Measurements from ENCODE around the gene SPRED1. TPM values are rescaled to one million over a fixed set of nuclear protein-coding genes. Genes with fewer than 3 reads are reported as not detected.

The SPRED1 gene
- 57.2 TPM for total RNA-seq

DNA sequence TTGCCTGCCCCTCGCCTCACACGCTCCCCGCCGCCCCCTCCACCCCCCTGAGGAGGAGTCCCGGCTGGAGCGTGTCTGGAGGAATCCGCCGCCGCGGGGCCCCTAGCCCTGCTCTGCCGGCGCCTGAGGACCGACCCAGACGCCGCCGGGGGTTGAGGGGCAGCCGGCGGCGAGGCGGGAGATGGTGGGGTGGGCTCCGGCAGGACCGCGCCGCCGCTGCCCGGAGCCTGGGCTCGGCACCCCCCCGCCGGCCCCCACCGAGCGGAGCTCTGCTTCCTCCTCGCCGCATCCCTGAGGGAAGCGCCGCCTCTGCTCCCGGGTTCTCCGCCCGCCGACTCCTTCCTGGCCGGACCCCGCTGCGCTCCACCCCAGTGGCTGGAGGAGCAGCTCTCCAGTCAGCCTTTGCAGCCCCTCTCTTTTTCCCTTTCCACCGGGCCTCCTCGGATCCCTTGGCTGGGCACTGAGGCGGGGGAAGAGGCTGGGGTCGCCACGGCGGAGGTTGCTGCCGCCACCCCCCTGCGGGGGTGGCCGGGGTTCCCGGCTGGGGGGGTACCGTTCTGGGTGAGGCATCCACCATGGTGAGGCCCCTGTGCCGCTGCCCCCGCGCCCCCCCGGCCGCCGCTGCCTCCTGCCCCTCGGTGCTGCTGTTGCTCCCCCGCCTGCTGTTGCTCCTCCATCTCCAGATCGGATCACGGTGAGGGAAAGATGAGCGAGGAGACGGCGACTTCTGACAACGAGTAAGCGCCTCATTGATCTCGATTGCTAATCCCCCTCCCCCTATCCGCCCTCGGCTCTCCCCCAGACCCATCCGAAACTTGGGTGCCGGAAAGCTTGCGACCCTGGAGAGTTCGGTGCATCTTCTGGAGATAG is at the start of gene SPRED1:
Gene SPRED1 (plus strand): TSS at position 356 of the 870 bp plus-strand sequence. CDS start 350 bp downstream, at position 706.
- no peak for DNase-seq

DNA sequence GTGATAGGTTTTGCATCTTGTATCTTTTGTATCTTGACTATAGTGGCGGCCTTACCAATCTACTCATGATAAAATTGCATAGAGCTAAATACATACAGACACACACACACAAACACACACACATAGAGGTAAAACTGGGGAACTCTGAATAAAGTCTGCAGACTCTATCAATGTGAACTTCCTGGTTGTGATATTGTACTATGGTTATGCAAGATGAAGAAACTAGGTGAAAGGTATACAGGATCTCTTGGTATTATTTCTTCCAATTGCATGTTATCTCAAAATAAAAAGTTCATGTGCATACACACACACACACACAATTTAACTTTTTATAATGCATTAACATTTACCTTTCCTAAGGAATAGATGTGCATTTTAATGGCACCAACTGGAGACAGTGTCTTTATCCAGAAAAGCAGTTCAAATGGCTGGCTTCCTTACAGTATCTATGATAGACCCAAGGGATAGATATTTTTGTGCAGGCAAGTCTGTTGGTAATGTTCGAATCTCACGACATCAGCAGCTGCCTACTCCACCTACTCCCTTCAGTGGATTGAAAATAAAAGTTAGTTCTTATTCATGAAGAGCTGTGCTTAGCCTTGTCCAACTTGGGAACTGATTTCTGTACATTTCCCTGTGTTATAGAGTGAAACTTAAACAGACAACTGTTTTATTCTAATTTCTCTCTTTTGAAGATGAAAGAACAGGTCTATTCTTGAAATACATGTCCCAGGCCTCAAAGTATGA is 46.9 kb upstream of the SPRED1 start:
- peak; percentile 37 for DNase-seq

- no peak for DNase-seq
Measured at GRCh38 chr15:38207621-38208020, 45.0 kb upstream of the SPRED1 start.

GRCh38 chr15:38208206-38208605 is 44.4 kb upstream of the SPRED1 start:
- no peak for DNase-seq

- no peak for DNase-seq
Measured at GRCh38 chr15:38208779-38209178, 43.9 kb upstream of the SPRED1 start.

- no peak for DNase-seq
Measured at GRCh38 chr15:38211249-38211648, 41.4 kb upstream of the SPRED1 start.

DNA sequence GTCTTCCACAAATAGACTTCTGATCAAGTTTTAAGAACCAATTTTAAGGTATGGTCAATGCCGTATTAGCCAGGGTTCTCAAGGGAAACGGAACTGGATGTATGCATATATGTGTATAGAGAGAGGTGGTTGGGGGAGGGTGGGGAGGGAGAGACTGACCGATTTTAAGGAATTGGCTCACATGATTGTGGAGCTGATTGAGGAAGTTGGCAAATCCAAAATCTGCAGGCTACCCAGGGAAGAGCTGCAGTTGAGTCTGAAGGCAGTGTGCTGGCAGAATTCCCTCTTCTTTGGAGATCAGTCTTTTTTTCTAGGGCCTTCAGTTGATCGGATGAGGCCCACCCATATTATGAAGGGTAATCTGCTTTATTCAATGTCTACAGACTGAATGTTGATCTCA is 40.8 kb upstream of the SPRED1 start:
- no peak for DNase-seq

GRCh38 chr15:38212729-38213351 is 39.8 kb upstream of the SPRED1 start:
- DNase-seq, result no peak

DNA sequence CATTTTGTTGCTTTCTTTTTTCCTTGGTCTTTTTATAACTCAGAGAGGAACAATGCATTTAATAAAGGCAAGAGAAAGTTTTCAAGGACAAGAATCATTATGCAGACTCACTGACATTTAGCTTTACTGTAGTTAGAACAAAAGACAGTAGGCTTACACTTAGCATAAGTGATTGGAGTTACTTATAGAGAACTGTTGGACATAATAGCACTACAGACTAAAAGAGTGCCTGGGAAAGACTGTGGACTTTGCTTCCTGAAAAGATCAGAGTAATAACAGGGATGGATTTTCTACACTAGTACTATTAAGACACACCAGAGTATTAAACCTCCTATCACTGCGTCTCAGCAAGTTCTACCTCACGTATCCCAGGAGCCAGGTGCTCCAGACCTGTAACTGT is 39.3 kb upstream of the SPRED1 start:
- no peak for DNase-seq

DNA sequence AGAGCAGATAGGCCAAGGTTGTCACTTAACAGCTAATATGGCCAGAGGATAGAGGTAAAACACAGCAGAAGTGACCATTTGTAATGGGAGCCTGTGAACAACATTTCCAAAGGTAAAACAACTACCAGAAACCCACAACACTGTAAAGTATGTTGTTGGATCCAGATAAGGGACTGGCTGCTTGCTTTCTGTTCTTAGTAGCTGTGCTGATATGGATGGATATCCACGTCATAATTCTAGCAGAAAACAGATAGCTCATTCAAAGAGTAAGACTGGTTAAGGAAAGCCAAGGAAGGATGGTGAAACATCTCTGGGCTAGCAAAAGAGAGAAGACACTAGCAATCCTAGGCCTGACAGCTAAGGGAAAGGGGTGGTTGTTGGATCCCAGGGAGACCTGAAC is 36.9 kb upstream of the SPRED1 start:
- DNase-seq, result no peak

DNA sequence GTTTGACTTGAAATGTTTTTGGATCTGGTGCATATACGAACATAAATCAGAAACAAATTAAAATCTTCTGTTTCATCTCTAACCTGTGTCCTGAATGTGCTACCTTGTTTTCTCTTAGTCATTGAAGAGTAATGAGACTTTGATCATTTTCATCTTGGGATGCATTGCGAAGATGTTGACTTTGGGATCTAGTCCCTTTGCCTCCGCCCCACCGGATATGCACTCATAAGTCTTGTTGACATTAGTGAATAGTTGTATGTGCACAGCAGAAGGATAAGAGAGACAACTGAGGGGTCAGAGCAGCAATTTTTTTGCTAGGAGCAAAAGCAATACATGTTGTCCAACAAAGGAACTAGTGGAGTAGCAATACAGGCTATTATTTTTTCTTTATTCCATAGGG is 35.9 kb upstream of the SPRED1 start:
- DNase-seq, result peak; percentile 77

DNA sequence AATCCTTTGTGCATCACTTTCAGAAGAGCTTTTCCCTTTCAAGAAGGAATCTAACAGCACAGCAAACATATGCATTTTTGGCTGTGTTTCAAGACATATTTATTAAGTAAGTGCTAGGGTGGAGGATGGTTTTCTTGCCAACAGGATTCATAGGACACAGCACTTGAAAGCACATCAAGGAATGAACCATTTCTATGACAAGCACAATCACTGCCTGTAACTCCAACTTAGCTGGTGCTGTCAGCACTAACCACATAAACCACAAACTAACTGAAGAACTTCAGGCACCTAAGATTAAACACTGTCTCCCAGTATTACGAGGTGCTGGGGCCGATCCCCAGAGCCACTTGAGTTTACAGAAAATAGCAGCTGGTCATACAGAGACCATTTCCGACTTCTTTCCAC is 35.4 kb upstream of the SPRED1 start:
- DNase-seq, result peak; percentile 81

GRCh38 chr15:38217788-38218609 is 34.6 kb upstream of the SPRED1 start:
- peak; percentile 54 for DNase-seq

GRCh38 chr15:38220606-38221273 is 31.9 kb upstream of the SPRED1 start:
- DNase-seq, result no peak

GRCh38 chr15:38224486-38224885 is 28.1 kb upstream of the SPRED1 start:
- DNase-seq, result no peak

DNA sequence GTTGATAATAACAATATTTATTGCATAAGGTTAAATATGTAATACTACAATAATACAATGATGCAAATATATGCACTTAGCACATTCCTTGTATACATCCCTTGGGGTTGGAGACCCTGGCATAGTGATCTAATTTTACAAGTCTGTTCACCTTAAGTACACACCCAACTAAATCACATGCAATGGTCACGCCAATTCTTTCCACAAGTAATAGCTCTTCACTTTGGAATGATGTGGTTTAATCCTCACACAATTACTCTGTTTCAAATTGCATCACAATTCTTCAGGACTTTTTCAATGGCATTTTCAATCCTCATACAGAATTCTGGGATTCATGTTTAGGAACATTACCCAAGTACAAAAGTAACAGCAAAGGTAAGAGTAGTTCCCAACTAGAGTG is 27.3 kb upstream of the SPRED1 start:
- no peak for DNase-seq

- DNase-seq, result peak; percentile 47
Measured at GRCh38 chr15:38226608-38227266, 25.9 kb upstream of the SPRED1 start.

DNA sequence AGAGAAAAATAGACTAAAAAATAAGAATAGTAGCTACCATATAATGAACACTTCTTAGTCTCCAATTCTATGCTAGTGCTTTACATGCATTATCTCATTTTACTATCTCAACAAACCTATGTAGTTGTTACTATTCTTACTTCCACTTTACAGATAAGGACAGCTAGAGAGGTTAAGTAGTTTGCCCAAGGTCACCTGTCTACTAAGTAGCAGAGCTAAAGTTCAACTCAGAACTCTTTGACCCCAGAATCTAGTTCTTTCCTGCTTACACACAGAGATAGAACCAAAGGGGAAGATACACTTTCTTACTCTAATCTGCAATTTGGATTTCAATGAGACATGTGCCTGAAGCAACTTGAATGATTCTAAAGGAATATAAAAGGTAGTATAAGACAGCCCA is 24.7 kb upstream of the SPRED1 start:
- no peak for DNase-seq

DNA sequence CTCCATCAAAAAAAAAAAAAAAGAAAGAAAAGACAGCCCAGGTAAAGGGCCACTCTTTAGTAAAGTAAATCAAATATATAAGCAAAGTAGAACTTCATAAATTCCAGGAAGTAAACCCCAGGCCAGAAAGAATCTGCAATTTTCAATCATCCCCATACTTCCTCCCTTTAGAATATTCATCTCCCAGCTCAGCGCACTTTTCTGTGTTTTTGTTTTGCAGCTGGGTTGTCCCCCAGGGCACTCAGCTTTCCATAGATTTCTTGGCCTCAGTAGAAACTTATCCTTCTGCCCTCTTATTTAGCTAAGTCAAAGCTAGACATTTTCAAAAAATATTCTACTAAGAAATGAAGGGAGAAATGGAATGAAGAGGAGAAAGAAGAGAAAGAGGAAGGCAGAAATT is 24.0 kb upstream of the SPRED1 start:
- no peak for DNase-seq

DNA sequence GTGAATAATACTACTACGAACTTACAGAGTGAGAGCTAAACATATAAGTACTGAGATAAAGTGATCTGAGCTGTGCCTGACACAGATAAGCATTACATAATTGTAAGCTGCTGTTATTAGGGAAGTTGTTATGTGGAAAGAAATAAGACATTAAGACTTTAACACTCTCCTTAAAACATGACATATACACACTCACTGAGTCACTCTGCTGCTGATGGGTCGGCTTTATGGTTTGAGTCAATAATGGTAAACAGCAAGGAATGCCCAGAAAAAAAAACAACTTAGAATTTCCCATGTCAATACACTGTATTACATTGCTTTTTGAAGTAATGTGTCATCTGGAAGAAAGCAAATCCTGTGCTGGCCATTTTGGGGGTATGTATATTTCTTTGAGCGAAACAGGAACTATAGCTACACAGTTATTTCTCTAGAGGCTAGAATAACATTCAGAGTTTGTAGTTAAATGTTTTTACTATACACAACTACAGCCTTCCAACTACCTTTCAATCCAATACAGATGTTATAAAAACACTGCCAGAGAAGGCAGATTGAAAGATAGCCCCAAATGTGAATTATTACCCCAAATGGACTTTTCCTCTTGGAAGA is 22.8 kb upstream of the SPRED1 start:
- DNase-seq, result peak; percentile 78

- no peak for DNase-seq
Measured at GRCh38 chr15:38231436-38231835, 21.2 kb upstream of the SPRED1 start.
